B cell (primary cell): ENCODE results near the gene ZFP92.

ENCODE experiments used
- CTCF ChIP-seq: fragments of 200-600 bp; IDR thresholded peaks from one replicate; pipeline ENCODE4 v1.8.0; 2022; ENCODE audit warnings: antibody characterized with exemption, mild to moderate bottlenecking
- EZH2 ChIP-seq: IDR thresholded peaks from 2 replicates; pipeline ENCODE4 v1.6.1; 2012; ENCODE audit warnings: borderline replicate concordance, low read depth, mild to moderate bottlenecking, moderate library complexity, low read length; ENCODE audit not compliant: insufficient read depth, poor library complexity, severe bottlenecking

- TF ChIP-seq CTCF: no peak
- TF ChIP-seq EZH2: no peak
Measured at GRCh38 chrX:153438532-153438931, 27.3 kb downstream of the ZFP92 start.
